Stimulated activated naive CD4-positive, alpha-beta T cell treated with Interleukin-2 at 50 U/mL for 16 hours (primary cell): Measurements from ENCODE around the gene SLC46A3.

Source experiments
- DNase-seq: peaks from one replicate; lab custom pipeline; 2025; lab: John Stamatoyannopoulos, UW

The SLC46A3 gene

GRCh38 chr13:28680541-28680940, 38.2 kb downstream of the SLC46A3 start:
- no peak for DNase-seq

DNA sequence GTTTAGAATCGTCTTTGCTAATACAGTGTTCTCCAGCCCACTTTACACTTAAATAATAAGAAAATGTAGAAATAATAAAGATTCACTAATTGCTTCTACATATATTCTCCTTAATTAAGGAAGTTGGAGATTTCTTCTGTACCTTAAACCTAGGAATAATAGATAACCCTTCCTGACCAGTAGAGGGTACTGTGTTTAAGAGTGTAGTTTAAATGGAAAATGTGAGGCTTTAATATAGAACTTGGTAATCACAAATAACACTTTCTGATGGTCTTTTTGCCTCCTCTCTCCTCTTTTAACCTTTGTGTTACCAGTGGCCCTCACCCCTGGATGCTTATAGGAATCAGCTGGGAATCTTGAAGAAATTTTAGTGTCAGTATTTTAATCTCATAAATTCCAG, 39.1 kb downstream of the SLC46A3 start:
- DNase-seq, result no peak

GRCh38 chr13:28678809-28679208, 40.0 kb downstream of the SLC46A3 start:
- no peak for DNase-seq

GRCh38 chr13:28671126-28671792, 47.5 kb downstream of the SLC46A3 start:
- DNase-seq, result no peak

DNA sequence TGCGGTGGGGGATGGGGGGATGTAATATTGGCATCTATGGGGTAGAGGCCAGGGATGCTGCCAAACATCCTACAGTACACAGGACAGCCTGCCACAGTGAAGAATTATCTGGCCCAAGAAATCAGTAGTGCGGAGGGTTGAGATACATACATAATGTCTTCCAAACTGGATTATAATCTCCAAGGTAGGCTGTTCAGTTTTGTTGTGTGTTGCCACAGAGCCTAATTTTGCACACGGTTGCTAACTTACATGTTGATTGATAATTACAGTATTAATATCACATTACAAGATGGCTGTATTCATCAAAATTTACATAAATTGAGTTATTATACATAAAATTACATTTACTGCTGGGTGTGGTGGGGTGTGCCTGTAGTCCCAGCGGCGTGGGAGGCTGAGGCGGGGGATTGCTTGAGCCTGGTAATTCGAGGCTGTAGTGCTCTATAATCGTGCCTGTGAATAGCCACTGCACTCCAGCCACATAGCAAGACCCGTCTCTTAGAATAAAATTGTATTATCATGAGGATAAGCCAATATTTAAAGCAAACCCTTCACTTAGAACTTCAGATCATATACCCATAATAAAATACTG, 51.8 kb downstream of the SLC46A3 start:
- no peak for DNase-seq

DNA sequence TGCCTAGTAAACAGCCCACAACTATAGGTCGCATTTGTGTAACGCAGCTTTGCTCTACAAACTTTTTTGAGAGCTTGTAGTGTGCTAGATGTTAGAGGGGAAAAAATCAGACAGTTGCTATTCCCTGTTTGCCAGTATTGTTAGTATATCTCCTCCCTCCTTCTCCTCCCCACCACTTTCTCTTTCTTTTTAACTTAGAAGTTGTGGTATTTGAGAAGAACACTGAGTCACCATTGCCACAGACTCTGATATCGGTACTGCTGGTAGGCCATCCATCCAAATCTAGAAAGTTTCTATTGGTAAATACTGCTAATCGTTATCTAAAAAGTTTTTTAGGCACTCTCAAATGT, 59.2 kb downstream of the SLC46A3 start:
- DNase-seq, result no peak

DNA sequence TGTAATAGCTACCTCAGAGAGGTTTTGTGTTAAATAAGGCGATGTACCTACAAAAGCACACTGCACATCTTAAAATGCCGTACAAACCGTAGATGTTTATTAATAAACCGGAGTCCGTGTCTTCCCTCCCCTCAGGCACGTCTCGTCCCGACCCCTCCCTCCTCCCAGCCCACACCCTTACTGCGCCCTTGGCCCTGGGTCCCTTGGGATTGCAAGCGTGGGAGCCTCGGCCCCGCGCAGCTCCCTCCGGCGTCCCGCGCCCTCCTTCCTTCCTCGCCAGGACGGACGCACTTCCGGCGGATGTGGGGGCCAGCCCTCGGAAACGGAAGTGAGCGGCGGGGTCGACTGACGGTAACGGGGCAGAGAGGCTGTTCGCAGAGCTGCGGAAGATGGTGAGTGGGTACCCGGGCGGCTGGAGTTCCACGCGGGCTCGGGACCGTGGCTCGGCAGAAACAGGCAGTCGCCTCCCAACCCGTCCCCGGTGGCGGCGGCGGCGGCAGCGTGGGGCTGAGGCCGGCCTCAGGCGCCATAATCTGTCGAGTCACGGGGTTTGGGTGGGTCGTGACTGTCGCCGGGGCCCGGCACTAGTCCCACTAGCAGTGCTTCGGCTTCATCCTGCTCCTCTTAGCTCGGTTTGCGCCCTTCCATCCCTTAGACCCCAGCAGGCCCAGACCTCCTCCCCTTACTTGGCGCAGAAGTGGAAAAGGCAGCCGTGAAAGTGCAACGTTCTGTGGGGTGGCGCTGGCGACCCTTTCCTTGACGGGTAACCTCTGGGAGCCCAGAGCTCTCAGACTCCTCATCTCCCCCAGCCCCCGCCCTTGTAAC, 59.8 kb downstream of the SLC46A3 start, which contains the start of gene POMP:
Gene POMP, plus strand, starts transcription at position 335 of the 825 bp plus-strand sequence. Its CDS starts 55 bp downstream, at position 390.
- peak; percentile 89 for DNase-seq

DNA sequence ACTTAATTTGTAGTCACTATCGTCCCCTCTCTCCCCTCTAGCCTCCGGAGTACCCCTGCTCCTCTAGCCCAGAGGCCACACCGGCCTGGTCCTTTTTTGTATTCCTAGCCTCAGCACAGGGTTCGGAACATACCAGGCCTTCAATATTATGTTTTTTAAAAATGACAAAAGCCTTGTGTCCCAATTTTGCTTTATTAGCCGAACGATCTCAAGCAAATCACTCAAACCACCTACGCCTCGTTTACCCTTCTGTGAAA, 60.3 kb downstream of the SLC46A3 start:
- DNase-seq, result no peak

DNA sequence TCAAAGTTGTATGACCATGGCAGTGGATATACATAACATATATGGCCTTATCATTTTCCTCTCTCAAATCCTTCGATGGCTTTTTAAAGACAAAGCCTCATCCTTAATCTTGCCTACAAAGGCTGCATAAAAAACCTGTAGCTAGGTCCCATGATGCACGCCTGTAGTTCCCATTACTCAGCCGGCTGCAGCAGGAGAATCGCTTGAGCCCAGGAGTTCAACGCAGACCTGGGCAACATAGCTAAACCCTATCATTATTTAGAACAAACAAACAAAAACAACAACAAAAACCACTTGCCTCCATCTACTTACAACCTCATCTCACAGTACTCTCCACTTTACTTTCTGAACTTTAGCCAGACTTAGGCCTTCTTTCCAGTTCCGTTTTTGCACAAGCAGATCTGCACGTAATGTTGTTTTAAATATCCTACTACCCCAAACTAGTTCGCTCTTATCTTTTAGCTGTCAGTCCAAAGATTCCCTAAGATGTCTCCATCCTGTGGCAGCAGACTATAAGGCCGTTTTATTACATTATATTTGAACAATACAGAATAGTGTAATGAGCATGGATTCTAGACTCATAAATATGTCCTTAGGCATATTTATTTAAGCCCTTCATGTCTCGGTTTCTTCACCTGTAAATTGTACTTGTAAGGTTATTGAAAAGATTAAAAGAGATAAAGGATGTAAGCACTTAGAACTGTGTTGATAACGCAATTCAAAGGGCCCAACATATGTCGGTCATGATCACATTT, 60.8 kb downstream of the SLC46A3 start:
- no peak for DNase-seq

DNA sequence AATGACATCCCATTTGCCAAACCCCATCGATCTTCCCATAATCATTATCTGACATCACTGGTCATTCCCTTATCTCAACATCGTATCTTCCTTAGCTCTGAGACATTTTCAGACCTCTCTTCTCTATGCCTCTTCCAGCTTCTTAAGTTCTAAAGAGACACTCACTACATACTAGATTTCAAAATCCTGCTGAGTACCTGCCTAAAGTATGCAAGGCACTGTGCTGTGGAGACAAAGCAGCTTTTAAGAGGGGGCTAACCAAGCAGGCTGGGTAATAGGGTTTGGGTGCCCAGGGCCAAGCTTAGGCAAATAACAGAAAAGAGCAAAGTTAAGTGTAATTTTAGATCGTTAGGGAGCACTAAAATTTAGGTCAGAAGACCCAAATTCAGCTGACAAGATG, 63.2 kb downstream of the SLC46A3 start:
- no peak for DNase-seq

GRCh38 chr13:28654276-28654675, 64.5 kb downstream of the SLC46A3 start:
- no peak for DNase-seq

- DNase-seq, result no peak
Observed at GRCh38 chr13:28653111-28653510, 65.7 kb downstream of the SLC46A3 start.

GRCh38 chr13:28651810-28652401, 66.9 kb downstream of the SLC46A3 start:
- DNase-seq, result no peak

DNA sequence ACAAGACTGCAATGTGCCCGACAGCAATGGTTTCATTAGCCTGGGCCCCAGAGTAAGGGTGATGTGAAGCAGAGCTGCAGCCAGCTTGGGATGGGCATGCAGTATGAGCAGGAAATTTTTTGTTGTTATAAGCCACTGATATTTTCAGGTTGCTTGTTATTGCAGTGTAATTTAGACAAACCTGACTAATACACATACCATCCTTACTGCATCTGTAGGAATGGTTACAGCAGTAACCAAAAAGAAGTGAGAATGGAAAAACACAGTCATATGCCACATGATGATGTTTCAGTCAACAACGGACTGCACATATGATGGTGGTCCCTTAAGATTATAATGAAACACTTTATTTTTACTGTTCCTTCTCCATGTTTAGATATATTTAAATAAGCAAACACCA, 68.5 kb downstream of the SLC46A3 start:
- DNase-seq, result no peak
